ENCODE data around the gene SMNDC1. TPM values are rescaled to one million over a fixed set of nuclear protein-coding genes. Genes with fewer than 3 reads are reported as not detected.

The SMNDC1 gene
- total RNA-seq, result 2.1 and 5.0 TPM in 2 replicates

DNA sequence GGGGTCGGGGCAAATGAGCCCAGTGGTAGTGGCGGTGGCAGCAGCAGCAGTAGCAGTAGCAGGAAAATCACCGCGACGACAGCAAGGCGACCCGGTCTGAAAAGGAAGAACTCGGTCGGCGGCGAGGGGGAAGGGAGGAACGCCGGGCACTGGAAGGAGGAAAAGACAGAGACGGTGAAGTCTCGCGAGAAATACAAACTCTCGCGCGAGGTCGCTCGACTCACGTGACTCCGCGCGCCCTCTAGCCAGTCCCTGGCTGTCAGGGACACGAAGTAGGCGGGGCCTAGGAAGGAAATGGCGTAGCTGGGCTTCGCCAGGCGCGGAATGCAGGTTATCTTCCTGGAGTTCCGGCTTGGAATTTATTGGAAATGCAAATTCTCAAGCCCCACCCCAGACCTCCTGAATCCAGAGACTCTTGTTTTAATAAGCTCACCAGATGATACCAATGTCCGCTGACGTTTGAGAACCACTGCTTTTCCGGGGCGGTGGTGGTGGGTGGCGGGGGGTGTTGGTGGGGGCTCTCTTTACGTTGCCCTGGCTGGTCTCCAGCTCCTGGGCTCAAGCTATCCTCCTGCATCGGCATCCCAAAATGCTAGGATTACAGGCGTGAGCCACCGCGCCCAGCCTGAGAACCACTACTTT lies at the start of gene SMNDC1:
Gene SMNDC1 (minus strand): TSS at position 141 of the 642 bp plus-strand sequence. CDS start 1,333 bp downstream, outside the sequence.

Other genes with a start within 250 kb of the SMNDC1 start
- gene MXI1, start 97.3 kb downstream of the SMNDC1 start, total RNA-seq, result 11.0 and 16.5 TPM in 2 replicates
- gene DUSP5, start 193.0 kb upstream of the SMNDC1 start, total RNA-seq, result 26.7 and 31.2 TPM in 2 replicates